Testis (tissue), 2 donors: ENCODE results near the gene ETV5.

Source experiments
- POLR2A ChIP-seq: fragments of 450-650 bp; IDR thresholded peaks from one replicate; pipeline ENCODE4 v1.6.1; 2017; ENCODE audit warnings: antibody characterized with exemption, mild to moderate bottlenecking, moderate library complexity
- TF ChIP-seq, protein P1 (sequence below), 3 experiments: fragments of 450-650 bp in 2 of 3; fragments of 200-600 bp in 1 of 3; sonication (generic) in 1 of 3; IDR thresholded peaks; one replicate each; pipeline ENCODE4 v1.5.1; 2016 to 2019; ENCODE audit warnings: antibody characterized with exemption in 3 of 3, mild to moderate bottlenecking in 2 of 3, moderate library complexity in 1 of 3

DNA sequence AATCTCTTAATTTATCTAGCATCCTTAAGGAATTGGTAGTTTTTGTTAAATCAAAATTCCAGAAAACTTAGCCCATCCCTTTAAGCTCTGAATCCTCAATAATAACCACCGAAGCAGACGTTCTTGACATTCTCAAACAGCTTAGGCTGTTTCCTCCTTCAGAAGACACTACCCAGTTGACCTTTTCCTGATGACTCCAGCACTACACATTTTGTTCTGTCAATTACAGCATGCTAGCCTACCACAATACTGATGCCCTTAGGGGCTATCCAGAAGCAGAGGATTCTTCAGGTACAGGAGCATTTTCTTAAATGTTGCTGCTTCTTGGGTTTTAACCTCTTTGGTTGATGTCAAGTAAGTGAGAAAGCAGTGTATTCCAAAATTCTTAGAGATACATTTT is 33.4 kb downstream of the ETV5 start:
- TF ChIP-seq POLR2A, result no peak
- TF ChIP-seq, protein P1, sequence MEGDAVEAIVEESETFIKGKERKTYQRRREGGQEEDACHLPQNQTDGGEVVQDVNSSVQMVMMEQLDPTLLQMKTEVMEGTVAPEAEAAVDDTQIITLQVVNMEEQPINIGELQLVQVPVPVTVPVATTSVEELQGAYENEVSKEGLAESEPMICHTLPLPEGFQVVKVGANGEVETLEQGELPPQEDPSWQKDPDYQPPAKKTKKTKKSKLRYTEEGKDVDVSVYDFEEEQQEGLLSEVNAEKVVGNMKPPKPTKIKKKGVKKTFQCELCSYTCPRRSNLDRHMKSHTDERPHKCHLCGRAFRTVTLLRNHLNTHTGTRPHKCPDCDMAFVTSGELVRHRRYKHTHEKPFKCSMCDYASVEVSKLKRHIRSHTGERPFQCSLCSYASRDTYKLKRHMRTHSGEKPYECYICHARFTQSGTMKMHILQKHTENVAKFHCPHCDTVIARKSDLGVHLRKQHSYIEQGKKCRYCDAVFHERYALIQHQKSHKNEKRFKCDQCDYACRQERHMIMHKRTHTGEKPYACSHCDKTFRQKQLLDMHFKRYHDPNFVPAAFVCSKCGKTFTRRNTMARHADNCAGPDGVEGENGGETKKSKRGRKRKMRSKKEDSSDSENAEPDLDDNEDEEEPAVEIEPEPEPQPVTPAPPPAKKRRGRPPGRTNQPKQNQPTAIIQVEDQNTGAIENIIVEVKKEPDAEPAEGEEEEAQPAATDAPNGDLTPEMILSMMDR (IDR thresholded peaks at IDR 0.05), result no peak
